Urinary bladder (tissue), 4 donors: ENCODE data around the gene SCN4A. TPM values are rescaled to one million over a fixed set of nuclear protein-coding genes. Genes with fewer than 3 reads are reported as not detected.

Source experiments
- DNase-seq: peaks from one replicate; pipeline ENCODE4 v3.0.0-alpha.2; 2015; ENCODE audit errors: extremely low spot score
- H3K27ac ChIP-seq: one replicate; pipeline ENCODE4 v1.5.1; 2013; ENCODE audit warnings: low read depth, mild to moderate bottlenecking, moderate library complexity
- H3K36me3 ChIP-seq: one replicate; pipeline ENCODE4 v1.6.1; 2013; ENCODE audit warnings: mild to moderate bottlenecking, moderate library complexity; ENCODE audit not compliant: insufficient read depth
- H3K4me1 ChIP-seq: one replicate; pipeline ENCODE4 v1.6.1; 2013; ENCODE audit warnings: mild to moderate bottlenecking, moderate library complexity; ENCODE audit not compliant: insufficient read depth
- H3K4me3 ChIP-seq: one replicate; pipeline ENCODE4 v1.5.1; 2013; ENCODE audit warnings: low read depth, low read length
- WGBS: extraction: QIAGEN DNeasy Blood & Tissue Kit; methylation state at CpG from one replicate; pipeline ENCODE4 v1.1.7; 2013; 5-methylcytosine and 5-hydroxymethylcytosine counted together
- polyA plus RNA-seq: library from polyadenylated mRNA; stranded (reverse); fragments of 200-250 nt; gene quantifications from one replicate; pipeline ENCODE4 v1.2.3, GENCODE V29; 2013
- total RNA-seq: library from RNA; depleted of rRNA; stranded (reverse); fragments of >200 nt; gene quantifications from one replicate; pipeline ENCODE4 v1.2.3, GENCODE V29; 2014
- donor health status: healthy with polysubstance abuse.
- donor health status: healthy.

The SCN4A gene
- total and polyA plus RNA-seq, 2 donors: 0.65 to 1.6 TPM

- H3K27ac ChIP-seq: no peak overlapping the region
- H3K4me3 ChIP-seq: no peak overlapping the region
- 68% methylated on average over 13 of the region's 13 CpGs for WGBS
- no peaks in the 10 kb centered on the region for H3K36me3 ChIP-seq
- H3K4me1 ChIP-seq: no peaks in the 10 kb centered on the region
- no peak for DNase-seq
Measured at GRCh38 chr17:64006361-64007088, 33.8 kb upstream of the SCN4A start.

DNA sequence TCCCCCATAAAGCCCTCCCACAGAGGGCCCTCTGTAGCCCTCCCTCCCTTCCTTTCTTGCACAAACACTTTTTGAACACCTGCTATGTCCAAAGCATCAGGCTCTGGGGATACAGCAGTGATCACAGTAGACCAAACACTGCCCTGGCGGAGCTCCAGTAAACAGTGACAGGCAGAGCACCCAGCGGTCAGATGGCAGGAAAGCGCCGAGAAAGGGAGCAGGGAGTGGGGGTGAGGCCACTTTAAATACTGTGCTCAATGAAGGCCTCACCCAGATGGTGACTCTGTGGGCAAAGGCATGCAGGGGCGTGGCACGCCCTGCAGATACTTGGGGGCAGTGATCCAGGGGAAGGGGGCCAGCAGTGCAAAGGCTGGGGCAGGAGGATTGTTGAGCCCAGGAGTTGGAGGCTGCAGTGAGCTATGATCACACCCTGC lies 33.0 kb upstream of the SCN4A start:
- Histone ChIP-seq H3K4me1 (no peaks in the 10 kb centered on the region), H3K4me3 (no peak overlapping the region), H3K27ac (no peak overlapping the region), H3K36me3 (no peaks in the 10 kb centered on the region)
- WGBS: 48% methylated on average over 6 of the region's 6 CpGs
- no peak for DNase-seq

- no peak for DNase-seq
- H3K4me3 ChIP-seq: no peak overlapping the region
- WGBS: 76% methylated on average over 19 of the region's 19 CpGs
- no peaks in the 10 kb centered on the region for H3K4me1 ChIP-seq
- H3K36me3 ChIP-seq: no peaks in the 10 kb centered on the region
- H3K27ac ChIP-seq: no peak overlapping the region
Measured at GRCh38 chr17:64004903-64005733, 32.4 kb upstream of the SCN4A start.

- 92% methylated on average over 7 of the region's 7 CpGs for WGBS
- no peak overlapping the region for H3K27ac ChIP-seq
- H3K4me3 ChIP-seq: no peak overlapping the region
- no peaks in the 10 kb centered on the region for H3K4me1 ChIP-seq
- DNase-seq: no peak
- H3K36me3 ChIP-seq: no peaks in the 10 kb centered on the region
Measured at GRCh38 chr17:64004218-64004770, 31.6 kb upstream of the SCN4A start.

DNA sequence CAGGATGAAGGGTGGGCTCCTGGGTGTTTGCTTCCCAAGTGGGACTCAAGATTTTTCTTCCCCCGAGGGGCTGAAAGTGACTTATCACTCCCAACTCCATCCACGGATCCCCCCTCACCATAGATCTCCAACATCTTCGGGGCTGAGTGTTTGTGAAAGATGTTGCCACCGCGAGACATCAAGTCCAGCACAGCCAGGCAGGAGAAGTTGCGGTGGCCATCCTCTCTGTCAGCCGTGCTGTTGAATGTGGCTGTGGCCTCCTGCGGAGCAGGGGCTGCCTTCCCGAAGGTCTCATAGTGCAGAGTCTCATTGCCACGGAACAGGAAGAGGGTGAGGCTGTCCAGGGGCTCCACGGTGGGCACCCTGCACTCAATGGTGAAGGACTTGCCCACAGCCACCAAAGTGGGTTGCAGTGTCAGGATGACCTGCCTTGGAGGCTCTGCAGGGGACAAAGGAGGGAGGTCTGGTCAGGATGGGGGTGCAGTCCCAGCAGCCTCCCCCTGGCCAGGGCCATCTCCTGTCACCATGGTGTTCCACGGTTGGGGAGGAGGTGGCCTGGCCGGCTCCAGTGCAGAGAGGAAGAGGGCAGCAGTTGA lies 30.9 kb upstream of the SCN4A start:
- H3K27ac ChIP-seq: no peak overlapping the region
- DNase-seq: no peak
- H3K4me3 ChIP-seq: no peak overlapping the region
- no peaks in the 10 kb centered on the region for H3K36me3 ChIP-seq
- 89% methylated on average over 13 of the region's 13 CpGs for WGBS
- H3K4me1 ChIP-seq: no peaks in the 10 kb centered on the region

DNA sequence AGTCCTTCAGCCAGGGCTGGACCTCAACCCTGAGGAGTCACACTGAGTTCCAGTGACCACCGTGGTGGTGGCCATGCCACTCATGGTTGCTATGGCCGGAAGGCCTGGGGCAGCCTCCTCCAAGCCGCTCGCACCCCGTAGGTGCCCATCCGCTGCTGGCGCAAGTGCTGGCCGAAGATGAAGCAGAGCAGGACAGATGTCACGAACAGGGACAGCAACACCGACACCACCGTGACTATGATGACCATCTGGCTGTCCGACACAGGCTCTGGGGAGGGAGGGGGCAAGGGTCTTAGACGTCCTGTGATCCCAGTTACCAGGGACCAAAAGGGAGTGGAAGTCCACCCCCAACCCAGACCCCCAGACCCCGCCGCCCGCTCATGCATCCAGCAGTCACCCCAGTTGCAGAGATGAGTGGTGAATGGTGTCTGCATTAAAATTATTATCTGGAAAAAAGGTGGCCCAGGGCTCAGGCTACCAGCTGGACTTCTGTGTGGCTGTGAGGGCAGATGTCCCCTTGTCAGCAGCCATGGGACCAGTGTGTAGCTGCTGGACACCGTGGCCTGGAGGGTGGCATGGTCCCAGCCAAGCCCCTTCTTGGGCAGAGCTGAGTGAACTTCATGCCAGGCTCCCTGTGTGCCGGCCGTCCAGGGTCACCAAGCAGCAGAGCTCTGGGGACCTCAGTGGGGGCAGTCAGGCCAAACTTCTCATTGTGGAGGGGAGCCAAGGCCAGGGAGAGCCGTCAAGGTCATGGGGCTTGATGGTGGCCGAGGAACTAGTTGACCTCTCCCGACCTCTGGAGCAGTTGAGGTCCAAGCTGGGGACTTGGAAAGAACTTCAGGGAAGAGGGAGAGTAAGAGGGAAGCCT lies 30.2 kb upstream of the SCN4A start:
- H3K4me3 ChIP-seq: no peak overlapping the region

GRCh38 chr17:64001763-64002529 lies 29.2 kb upstream of the SCN4A start:
- 81% methylated on average over 14 of the region's 14 CpGs for WGBS
- Histone ChIP-seq H3K36me3 (no peaks in the 10 kb centered on the region), H3K27ac (no peak overlapping the region), H3K4me1 (no peaks in the 10 kb centered on the region), H3K4me3 (no peak overlapping the region)
- no peak for DNase-seq

More for the DNA sequence above, 30.2 kb upstream of the SCN4A start:
- 88% methylated on average over 22 of the region's 22 CpGs for WGBS
- Histone ChIP-seq H3K4me1 (no peaks in the 10 kb centered on the region), H3K27ac (no peak overlapping the region), H3K36me3 (no peaks in the 10 kb centered on the region)
- no peak for DNase-seq

- Histone ChIP-seq H3K27ac (no peak overlapping the region), H3K4me1 (no peaks in the 10 kb centered on the region), H3K4me3 (no peak overlapping the region), H3K36me3 (no peaks in the 10 kb centered on the region)
- WGBS: 91% methylated on average over 7 of the region's 7 CpGs
- no peak for DNase-seq
Measured at GRCh38 chr17:64001091-64001579, 28.4 kb upstream of the SCN4A start.

- 88% methylated on average over 25 of the region's 25 CpGs for WGBS
- H3K4me1 ChIP-seq: no peaks in the 10 kb centered on the region
- no peak for DNase-seq
Measured at GRCh38 chr17:63999680-64000531, 27.2 kb upstream of the SCN4A start.

DNA sequence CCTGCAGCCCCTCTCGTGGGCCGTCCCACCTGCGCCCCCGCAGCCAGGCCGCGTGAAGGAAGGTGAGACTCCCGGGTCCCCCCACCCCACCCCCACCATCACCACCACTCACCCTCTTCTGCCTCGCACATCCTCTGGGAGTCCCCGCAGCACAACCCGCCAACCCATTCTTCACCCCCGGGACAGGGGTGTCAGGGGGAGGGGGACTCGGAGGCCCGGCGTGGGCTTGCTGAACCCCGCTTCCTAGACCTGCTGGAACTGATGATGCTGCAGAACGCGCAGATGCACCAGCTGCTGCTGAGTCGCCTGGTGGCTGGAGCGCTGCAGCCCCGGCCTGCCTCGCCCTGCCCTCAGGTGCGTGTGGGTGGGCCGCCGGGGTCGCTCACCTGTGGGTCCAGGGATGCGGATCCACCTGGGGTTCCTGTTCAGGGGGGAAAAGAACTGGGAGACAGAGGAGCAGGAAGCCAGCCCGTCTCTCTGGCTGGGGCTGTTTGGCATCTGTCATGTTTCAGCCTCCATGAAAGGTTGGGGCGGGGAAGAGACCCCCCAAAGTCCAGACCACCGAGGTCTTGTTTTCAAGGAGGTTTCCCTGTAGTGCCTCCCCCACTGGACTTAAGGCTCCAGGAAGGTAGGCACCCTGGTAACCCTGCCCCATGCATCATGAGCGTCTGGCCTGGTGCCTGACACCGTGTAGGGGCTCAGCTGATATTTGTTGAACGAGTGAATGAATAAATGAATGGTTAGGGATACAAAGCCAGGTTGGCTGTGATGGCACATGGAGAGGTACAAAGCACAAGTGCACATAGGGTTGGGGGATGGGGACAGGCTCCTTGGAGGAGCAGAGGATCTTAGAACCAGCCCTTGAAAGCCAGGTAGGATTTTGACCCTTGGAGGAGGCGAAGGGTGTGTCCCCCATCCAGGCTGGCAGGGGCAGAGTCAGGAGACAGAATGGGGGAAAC lies 26.3 kb upstream of the SCN4A start:
- H3K4me3 ChIP-seq: peak overlapping the region; percentile 49
- no peak overlapping the region for H3K27ac ChIP-seq
- no peaks in the 10 kb centered on the region for H3K4me1 ChIP-seq
- WGBS: 25% methylated on average over 33 of the region's 33 CpGs
- no peaks in the 10 kb centered on the region for H3K36me3 ChIP-seq
- DNase-seq: no peak

More at GRCh38 chr17:63999680-64000531, 27.2 kb upstream of the SCN4A start:
- no peak overlapping the region for H3K27ac ChIP-seq
- no peak overlapping the region for H3K4me3 ChIP-seq
- H3K36me3 ChIP-seq: no peaks in the 10 kb centered on the region
